ENCODE data around the gene BRIP1. TPM values are rescaled to one million over a fixed set of nuclear protein-coding genes. Genes with fewer than 3 reads are reported as not detected.
A peak's percentile ranks its signal among the peaks of the same experiment; 100 is the strongest.
"Not testable (repeated sequence)": the region's sequence is repeated elsewhere in the genome, so short reads cannot be mapped to it uniquely, and the experiment has no call there.

BRIP1 gene
- total RNA-seq, 1 donor from 2014 or later = 4.3 TPM

DNA sequence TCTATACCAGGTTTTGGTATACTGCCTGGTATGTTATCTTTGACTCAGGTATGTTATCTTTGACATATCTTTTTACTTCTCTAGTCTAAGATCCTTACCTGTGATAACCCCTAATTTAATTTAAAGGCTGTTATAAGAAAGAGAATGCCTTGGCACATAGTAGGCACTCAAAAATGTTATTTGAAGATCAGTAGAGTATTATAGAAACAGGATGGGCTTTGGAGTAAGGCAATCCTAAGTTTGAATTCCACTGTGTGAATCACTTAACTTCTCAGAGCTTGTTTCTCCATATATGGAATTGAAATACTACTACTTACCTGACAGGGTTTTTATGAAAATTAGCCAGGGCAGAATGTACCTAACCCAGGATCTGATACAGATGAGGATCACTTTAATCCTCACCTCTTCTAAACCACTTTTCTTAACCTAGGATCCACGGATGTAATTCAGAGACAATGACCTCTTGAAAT is 1.2 kb downstream of the BRIP1 start:
- DNase-seq = peak; percentile 23

DNA sequence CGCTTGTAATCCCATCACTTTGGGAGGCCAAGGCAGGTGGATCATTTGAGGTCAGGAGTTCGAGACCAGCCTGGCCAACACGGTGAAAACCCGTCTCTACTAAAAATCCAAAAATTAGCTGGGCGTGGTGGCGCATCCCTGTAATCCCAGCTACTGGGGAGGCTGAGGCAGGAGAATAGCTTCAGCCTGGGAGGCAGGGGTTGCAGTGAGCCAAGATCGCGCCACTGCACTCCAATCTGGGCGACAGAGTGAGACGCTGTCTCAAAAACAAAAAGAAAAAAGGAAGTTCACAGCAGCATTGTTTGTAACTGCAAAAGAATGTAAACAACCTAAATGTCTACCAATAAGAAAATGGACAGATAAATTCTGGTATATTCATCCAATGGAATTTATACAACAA is 2.9 kb downstream of the BRIP1 start:
- not testable (repeated sequence) for DNase-seq

DNA sequence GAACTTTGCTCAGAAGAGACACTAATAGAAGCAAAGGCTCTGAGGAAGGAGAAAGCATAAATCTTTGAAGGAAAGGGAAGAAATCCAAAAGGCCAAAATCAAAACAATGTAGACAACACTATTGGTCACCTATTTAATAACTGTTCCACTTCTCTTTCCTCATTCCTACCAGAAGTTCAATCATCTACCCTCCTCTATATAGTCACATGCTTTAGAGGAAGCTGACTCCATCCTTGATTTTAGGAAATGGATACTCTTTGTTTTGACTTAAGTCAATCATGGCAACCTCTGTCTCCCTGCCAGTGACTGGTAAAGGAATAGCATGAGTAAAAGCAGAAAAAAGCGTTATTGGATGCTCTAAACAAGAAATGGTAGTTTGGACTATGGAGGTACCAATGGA is 7.3 kb downstream of the BRIP1 start:
- DNase-seq = no peak

GRCh38 chr17:61852857-61853256 is 10.5 kb downstream of the BRIP1 start:
- DNase-seq = no peak

DNA sequence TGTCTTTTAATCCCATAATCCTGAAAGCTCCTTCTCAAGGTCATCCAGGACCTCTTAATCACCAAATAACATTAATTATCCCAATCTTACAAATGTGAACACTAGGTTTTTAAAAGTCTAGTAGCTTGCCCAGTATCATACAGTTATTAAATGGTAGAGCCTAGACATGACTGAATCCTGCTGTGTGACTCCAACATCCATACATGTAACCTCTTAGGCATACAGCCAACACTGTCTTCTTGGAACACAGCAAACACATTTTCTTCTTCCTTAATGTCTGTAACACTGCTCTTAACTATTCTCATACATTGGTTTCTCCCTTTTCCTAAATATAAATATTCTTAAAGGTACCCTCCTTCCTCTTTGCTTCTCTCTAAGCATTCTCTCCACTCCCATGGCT is 13.7 kb downstream of the BRIP1 start:
- no peak for DNase-seq

DNA sequence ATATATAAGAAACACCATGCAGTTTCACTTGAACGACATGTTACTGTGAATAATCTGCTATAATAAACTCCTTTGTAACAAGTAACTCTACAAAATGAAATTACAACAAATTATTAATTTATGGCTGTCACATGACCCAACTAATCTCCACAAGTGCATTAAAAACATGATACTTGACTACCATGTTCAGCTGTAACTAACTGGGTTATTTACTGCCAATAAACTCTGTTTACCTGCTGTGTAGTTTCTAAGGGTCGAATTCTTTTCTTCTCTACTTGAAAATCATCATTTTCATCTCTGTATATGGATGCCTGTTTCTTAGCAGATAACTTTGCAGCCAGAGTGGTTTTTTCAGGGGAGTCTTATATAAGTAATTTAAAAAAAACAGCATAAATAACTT is 14.4 kb downstream of the BRIP1 start:
- DNase-seq = no peak

DNA sequence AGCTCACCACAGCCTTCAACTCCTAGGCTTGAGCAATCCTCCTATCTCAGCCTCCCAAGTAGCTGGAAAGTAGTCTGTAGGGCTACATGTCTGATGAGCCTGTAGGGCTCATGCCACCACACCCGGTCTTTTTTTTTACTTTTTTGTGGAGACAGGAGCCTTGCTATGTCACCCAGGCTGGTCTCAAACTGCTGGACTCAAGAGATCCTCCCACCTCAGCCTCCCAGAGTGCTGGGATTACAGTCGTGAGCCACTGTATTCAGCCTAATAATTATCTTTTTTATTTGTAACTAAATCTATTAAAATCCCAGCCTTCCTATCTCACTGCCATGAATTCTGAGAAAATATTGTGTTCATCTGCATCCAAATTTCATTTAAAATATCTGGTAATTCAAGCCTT is 15.1 kb downstream of the BRIP1 start:
- no peak for DNase-seq

- DNase-seq = no peak
Observed at GRCh38 chr17:61847659-61848058, 15.7 kb downstream of the BRIP1 start.

DNA sequence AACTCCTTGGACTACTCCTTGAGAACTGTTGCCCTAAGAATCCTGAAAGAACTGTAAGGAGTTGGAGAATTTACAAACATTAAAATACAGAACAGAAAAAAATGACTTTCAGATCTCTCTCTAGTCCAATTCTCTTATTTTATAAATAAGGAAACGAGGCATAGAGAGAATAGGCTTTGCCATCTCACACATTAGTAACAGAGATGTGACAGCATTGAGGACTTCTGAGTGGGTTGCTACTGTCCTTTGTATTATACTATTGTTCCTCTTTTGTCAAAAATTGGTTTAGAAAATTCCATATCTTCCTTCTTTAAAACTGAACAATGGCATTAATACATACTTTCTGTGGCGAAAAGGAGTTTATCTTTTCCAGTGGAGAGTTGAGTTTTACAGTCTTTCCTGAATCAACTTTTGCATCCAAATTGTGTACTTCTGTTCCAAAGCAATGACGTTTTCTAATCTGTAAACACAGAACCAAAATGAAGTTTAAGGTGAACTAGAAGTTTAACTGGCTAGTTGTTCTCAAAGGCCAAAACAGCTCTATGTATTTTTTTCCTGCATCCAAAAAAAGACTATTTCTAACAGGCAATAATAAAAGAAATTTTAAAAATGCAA is 16.5 kb downstream of the BRIP1 start:
- no peak for DNase-seq

- no peak for DNase-seq
Observed at GRCh38 chr17:61846088-61846487, 17.2 kb downstream of the BRIP1 start.

GRCh38 chr17:61843435-61843834 is 19.9 kb downstream of the BRIP1 start:
- no peak for DNase-seq

GRCh38 chr17:61842899-61843298 is 20.4 kb downstream of the BRIP1 start:
- no peak for DNase-seq

GRCh38 chr17:61839300-61839786 is 24.0 kb downstream of the BRIP1 start:
- no peak for DNase-seq

- peak; percentile 88 for DNase-seq
Observed at GRCh38 chr17:61837175-61838051, 25.9 kb downstream of the BRIP1 start.

DNA sequence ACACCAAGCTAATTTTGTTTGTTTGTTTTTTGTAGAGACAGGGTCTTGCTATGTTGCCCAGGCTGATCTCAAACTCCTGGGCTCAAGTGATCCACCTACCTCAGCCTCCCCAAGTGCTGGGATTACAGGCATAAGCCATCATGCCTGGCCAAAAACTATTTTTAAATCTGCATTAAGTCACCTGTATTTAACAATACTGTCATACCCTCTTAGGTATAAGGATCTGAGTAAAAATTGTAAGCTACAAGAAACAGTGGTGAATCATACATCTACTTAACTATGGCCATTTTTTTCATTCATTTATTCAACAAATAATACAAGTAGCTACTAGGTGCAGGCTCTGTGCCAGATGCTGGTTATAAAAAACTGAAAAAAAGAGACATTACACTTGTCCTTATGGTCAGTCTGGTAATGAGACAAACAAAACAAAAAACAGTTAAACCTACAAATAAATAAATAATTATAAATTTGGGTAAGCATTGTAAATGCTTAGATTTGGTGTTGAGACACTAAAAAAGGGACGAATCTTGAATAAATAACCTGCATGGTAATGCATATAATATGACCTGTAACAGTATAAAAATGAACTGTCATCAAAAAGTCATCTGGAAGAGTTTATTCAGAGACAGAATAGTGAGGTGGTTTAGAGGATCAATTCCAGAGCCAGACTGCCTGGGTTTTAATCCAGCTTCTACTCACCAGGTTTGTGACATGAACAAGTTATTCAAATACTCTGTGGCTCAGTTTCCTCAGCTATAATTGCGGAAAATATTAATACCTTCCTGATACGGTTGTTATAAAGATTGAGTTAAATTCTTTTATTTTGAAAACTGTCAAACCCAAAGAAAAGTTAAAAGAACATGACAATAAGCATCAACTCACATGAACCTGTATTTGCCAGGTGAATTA is 26.8 kb downstream of the BRIP1 start:
- no peak for DNase-seq

GRCh38 chr17:61835606-61836005 is 27.7 kb downstream of the BRIP1 start:
- no peak for DNase-seq

DNA sequence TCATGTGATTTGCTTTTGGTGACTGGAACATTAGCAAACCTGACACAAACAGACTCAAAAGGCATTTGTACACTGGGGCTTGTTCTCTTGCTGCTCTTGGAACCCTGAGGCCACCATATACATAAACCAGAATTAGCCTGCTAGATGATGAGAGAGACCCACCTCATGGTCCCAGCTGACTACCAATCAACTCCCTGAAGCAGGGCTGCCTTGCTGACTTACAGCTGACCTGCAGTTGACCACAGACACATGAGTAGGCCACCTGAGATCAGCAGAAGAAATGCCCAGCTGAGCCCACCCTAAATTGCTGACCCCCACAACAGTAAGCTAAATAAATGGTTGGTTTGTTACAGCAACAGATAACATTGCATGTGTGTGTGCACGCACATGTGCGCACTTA is 28.7 kb downstream of the BRIP1 start:
- DNase-seq = no peak

- peak; percentile 48 for DNase-seq
Observed at GRCh38 chr17:61833536-61834193, 29.7 kb downstream of the BRIP1 start.

DNA sequence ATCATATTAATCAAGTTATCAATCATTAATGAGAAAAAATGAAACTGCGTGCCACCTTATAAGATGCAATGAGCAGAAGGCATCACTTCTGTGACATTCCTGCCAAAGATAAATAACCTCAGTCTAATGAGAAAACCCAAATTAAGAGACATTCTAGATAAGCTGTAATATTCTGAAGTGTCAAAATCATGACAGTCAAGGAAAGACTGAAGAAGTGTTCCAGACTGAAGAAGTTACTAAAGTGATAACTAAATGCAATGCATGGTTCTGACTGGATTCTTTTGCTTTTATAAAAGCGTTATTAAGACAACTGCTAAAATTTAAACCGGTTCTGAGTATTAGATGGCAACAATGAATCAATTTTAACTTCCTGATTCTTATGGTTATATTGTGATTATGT is 30.9 kb downstream of the BRIP1 start:
- DNase-seq = no peak

DNA sequence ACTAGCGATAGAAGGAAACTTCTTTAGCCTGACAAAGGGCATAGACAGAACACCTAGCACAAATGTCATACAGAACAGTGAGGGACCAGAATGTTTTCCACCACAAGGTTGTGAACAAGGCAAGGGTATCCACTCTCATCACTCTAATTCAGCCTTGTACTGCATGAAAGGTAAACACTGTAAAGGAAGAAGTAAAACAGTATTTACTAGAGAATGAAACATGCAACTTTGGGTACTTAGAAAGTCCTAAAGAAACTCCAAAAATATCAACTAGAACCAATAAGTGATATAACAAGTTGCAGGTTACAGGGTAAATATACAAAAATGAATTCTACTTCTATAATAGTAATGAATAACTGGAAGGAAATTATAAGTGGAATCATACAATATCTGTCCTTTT is 32.2 kb downstream of the BRIP1 start:
- DNase-seq = no peak

- DNase-seq = no peak
Observed at GRCh38 chr17:61828694-61829093, 34.6 kb downstream of the BRIP1 start.

- no peak for DNase-seq
Observed at GRCh38 chr17:61827649-61828395, 35.5 kb downstream of the BRIP1 start.

Data from dermis blood vessel endothelial cell (primary cell).